Caki2 (cell line): ENCODE data around the gene ABHD2. TPM values are rescaled to one million over a fixed set of nuclear protein-coding genes. Genes with fewer than 3 reads are reported as not detected.
"Not testable (repeated sequence)": the region's sequence is repeated elsewhere in the genome, so short reads cannot be mapped to it uniquely, and the experiment has no call there.

Experiments used
- DNase-seq: peaks from one replicate; pipeline ENCODE4 v3.0.0-alpha.2; 2015; ENCODE audit warnings: low read depth
- in situ Hi-C: cut with HindIII; loops from 2 replicates; pipeline ENCODE4 v1.10.0; 2016; ENCODE audit warnings: low sequenced_read_pairs, low pct_unique_long_range_greater_than_20kb, mixed read lengths
- total RNA-seq: library from RNA; depleted of rRNA; stranded (reverse); fragments of >200 nt; shearing (Covaris generic); gene quantifications from 2 replicates; pipeline ENCODE4 v1.2.3, GENCODE V29; 2014; ENCODE audit warnings: low replicate concordance

The ABHD2 gene
- total RNA-seq, 1 experiment from 2014 or later = 14.9 TPM

DNA sequence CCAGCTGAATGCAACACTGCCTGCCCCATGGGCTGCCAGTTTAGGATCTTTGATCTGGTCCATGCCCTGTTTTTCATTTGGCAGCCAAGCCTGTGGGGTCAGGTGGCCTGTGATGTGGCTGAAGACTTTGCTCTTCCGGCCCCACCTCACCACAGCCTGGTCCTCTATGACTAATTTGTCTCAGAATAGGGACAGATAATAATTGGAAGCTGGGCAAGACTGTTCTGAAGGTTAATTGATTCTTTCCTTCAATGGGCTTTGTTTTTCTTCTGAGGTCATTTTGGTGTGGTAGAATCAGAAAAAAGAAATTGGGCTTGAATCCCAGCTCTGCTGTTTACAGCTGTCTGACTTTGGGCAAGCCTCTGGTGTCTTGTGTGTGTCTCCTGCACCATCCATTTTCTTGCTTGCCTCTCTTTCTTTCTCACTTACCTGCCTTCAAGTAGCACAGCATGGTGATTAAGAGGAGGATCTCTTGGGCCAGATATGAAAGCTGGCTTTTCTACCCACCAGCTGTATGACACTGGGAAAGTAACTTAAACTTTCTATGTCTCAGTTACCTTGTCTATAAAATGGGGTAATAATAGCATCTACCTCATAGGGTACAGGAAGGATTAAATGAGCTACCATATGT, 24.2 kb downstream of the ABHD2 start:
- peak; percentile 52 for DNase-seq
- in situ Hi-C loops = no loop called here

DNA sequence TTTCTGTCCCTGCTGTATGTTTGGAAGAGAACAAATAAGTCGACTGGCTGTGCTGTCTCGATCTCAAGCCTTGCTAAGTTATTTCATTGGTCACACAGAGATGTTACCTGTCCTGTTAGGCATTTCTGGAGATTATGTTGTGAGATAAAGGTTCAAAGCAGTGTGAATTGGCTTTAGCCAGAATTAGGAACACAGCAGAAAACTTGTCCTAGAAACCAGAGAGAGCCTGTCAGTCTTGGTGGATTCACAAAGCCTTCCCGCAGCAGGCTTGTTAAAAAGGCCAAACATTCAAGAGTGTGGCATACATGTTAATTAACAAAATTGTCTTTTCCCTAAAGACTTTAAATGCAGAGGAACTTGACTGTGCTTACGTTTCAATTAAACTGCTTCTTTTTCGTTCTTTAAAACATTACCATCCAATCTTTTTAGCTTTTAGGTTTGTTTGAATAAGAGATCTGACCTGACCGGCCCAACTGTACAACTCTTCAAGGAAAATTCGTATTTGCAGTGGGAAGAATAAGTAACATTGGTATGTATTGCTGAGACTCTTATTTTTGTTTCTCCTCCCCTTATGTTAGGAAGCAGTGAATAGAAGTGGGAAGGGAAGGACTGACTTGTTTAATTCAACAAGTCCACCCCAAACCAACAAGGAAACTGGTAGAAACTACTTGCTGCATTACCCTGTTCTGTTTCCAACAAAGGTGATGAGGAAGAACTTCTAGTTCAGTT, 25.2 kb downstream of the ABHD2 start:
- no peak for DNase-seq
- in situ Hi-C loops = no loop called here

DNA sequence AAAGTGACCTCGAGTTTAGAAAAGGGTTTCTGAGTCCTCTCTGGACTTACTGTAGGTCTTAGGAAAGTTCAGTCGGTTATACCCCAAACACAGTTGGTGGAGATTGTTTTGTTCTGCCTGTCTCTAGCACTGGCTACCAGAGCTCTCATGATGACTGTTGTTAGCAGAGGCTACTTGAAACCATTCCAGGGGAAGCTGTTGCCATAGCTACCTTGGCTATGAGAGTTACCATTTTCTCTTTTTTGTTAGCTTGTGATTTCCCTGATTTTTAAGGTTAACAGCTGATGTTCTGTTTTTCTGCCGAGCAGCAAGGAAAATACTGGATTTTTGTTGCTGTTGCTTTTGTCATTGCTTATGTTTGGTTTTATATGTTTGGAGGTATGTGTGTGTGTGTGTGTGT, 26.7 kb downstream of the ABHD2 start:
- in situ Hi-C loops = no loop called here
- DNase-seq = no peak

DNA sequence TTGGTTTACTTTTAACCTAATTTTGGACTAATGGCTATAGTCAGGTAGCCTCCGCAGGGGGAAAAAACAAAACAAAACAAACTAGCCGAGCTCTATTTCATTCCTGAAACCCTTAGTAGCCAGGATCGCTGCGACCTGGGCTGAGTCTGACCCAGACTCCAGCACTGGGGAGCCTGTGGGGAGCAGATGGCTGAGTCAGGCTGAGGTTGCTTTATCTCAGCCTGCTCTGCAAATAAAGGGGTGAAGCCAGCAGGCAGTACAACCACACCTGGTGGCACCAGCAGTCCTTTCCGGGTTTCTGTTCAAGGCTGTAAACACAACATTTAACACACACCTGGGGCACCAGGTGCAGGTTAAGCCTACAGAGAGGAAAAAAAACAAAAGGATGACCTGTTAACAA, 27.3 kb downstream of the ABHD2 start:
- in situ Hi-C loops = no loop called here
- DNase-seq = no peak

DNA sequence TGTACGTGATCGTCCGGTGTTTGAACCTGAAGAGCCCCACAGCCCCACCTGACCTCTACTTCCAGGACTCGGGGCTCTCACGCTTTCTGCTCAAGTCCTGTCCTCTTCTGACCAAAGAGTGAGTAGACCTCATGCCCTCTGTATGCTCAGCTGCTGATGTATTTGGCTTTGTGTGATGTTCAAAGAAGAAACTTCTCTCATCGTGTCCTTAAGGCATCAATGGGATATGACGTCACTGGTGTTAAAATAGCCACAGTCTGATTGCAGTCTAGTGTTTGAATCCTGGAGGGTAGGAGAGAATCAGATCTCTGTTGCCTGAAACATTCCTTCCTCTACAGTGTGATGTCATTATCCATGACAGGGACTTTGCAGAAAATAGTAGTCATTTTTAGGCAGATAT, 28.1 kb downstream of the ABHD2 start:
- DNase-seq = no peak
- in situ Hi-C loops = no loop called here

DNA sequence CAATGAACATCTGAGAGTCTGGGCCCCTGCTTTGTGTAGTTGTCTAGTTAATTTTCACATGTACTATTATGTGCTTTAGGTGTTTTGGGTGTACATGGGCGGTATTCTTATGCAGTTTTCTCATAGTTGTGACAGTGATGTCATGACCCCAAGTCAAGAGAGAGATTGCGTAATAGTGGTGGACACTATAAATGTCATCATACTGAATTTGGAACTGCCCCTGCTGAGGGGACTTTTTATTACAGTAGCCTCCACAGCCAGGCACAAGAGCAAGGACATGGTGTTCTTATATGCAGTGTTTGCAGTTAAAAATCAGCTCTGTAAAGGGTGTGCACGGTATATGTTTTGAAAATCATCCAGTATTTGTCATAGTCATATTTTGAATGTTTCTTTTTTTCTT, 29.5 kb downstream of the ABHD2 start:
- in situ Hi-C loops = no loop called here

DNA sequence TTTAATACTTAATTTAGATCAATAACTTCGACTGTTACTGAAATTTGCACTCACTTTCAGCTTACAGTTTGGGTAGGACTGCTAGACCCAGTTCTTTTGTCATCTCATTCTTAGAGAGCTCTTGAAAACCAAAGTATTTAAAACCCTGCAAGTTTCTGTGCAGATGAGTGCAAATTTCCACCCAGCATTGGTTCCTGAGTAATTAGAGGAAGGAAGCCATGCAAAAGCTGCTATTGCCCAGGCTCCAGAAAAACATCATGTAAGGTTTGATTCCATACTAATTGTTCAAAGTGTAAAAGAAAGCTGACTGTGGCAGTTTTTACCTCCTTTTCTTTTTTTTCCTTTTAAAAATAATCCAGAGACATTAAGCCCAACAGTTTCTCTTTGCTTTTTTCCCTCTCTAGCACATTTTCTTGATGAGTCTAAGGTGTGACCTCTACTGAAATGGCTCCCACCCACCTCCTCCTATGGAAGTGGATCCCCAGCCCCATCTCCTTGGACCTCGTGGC, 30.3 kb downstream of the ABHD2 start:
- in situ Hi-C loops = no loop called here
- DNase-seq = no peak

More for the DNA sequence above, 29.5 kb downstream of the ABHD2 start:
- DNase-seq = no peak

DNA sequence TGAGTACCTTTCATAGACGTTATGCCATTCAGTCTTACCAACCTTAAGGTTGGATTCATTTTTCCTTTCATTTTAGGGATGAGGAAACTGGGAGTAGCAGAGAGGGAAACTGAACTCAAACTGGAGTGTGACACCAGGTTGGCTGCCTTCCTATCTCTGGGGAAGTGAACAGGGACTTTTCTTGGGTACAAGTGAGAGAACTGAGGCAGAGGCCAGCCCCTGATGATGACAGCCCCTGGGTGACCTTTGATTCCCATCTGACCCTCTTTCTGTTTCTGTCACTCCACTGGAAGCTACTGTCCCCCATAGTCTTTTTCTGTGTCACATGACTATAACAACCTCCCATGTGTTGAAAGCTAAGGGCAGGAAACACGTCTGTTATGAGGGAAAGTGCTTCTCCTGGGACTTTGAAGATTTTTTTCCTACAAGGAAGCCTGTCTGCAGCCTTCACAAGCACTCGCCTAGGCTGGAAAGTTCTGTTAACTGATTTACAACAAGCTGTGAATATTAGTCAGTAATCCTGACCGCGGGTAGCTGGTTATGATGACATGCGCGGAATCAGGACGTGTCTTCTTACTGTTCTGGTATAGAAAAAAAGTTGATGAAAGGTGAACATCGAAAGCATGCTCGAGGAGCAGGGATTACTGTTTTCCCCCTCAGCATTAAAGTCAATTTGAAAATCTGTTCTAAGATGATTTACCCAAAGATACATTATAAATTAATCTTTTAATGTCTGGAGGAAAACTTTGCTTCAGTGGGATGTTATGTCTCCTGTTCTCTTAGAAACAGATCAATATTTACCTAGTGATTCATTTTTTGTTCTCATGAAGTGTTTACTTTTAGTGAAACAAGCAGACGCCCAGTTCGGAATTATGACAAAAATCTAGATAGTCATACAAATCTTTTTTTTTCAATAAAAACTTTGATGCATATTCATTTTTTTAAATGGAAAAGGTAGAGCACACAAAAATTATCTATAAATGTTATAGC, 31.5 kb downstream of the ABHD2 start:
- DNase-seq = peak; percentile 31
- in situ Hi-C loops = no loop called here

DNA sequence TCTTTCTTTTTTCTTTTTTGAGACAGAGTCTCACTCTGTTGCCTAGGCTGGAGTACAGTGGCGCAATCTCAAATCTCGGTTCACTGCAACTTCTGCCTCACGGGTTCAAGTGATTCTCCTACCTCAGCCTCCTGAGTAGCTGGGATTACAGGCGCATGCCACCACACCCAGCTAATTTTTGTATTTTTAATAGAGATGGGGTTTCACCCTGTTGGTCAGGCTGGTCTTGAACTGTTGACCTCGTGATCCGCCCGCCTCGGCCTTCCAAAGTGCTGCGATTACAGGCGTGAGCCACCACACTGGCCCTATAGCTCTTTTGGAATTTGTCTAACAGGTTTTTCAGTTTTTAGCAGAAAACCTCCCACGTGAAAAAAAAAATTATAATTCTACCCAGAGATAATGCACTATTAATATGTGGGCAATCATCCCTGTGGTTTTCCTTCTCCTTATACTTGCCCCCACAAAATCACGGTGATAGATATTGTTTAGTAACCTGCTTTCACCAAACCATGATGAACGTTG, 32.3 kb downstream of the ABHD2 start:
- DNase-seq, in situ Hi-C loops: not testable (repeated sequence)

DNA sequence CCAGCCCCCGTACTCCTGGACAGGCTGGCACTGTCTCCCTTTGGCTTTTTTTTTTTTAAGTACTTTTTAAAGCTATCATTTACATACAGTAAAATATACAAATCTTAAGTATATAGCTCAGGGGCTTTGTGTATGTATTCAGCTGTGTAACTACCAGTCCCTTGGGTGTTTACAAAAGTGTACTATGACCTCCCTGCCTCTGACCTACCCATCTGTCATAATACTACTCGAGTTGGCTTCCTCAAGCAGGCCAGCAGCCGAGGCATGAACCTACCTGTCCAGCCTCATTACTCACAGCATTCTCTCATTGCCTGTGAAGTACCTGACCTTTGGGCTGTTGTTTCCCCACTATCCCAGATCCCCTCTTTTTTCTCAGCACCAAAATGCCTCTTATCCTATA, 33.2 kb downstream of the ABHD2 start:
- in situ Hi-C loops = no loop called here
- DNase-seq = no peak

DNA sequence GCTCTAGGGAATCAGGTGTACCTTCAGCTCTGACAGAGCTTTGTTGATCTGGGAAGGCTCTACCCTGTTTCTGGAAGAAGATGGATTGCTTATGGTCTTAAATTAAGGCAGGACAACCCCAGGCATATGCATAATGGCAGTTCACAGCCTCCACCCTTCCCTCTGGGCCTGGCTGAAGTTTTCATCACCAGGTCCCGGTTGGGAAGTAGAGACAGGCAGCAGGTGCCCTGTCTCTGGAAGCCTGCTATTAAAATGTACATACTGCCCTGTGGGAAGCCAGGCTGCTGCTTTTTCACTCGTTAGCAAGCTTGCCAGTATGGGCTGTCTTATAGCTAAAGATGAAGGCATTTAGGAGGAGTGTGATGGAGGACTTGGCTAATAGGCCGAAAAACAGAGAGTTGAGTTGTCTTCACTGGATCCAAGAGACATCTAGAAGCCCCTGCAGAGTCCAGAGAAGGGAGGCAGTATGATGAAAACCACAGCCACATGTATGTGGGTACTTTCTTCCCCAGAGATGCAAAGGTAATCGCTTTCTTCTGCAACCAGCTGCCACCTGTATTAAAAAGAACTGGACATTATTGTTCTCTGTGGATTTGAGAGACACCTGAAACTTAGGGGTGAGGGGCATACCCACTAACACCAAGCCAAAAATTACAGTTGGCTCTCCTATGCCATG, 34.4 kb downstream of the ABHD2 start:
- DNase-seq = no peak
- in situ Hi-C loops = no loop called here

DNA sequence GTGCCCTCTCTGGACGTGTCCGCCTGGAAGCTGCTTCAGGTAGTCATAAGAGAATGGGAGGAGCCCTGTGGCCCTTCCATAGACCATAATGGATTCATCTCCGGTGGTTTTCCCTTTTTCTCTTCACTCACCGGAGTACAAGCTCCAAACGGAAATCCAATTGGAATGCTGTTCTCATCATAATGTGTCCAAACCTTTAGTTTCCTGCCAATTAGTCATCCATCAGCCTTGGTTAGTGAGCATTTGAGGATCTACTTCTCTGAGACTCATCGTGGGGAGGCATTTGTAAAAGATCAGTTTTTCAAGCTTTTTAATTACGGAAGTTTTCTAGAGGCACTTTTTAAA, 34.9 kb downstream of the ABHD2 start:
- no peak for DNase-seq
- in situ Hi-C loops = no loop called here

DNA sequence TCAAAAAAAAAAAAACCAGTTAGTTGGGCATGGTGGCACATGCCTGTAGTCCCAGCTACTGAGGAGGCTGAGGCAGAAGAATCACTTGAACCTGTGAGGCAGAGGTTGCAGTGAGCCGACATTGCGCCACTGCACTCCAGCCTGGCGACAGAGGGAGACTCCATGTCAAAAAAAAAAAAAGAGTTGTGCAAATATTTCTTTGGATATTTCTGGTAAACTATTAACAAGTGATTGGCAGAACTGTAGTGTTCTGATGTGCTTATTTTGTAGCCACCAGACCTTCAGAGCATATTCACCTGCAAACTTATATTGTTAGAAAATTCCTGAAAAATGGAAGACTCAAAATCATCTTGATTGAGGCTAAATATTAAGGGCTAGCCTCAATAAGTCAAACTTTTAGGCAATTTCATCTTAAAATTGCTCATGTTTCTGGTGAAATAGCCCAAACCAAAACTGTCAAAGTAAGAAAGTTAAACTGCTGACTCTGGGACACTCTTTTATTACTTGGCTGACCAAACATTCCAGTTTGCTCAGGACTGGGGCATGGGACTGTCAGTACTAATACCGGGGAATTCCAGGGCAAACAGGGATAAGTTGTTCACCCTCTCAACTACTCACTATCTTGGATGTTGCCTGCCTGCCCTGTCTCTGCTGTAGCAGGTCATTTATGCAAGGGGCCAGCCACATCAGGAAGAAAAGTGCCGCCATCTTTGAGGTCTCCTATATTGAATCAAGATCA, 37.0 kb downstream of the ABHD2 start:
- DNase-seq = no peak
- in situ Hi-C loops = no loop called here

DNA sequence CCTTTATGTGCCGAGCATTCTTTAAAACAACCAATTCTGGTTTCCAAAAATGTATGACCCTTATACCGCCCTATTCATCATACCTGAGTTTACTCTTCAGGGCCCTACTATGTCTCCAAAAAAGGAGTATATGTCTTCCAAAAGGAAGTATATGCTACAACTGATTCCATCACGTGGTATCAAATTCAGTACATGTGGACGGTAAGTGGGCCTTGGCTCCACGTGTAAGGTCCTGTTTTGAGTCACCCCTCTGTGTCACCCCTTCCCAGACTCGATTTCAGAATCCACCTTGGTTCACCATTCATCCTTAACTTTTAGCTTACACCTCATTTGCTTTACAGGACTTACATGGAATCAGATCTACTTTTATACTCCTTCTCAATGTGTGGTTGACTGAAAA, 37.8 kb downstream of the ABHD2 start:
- no peak for DNase-seq
- in situ Hi-C loops = no loop called here

DNA sequence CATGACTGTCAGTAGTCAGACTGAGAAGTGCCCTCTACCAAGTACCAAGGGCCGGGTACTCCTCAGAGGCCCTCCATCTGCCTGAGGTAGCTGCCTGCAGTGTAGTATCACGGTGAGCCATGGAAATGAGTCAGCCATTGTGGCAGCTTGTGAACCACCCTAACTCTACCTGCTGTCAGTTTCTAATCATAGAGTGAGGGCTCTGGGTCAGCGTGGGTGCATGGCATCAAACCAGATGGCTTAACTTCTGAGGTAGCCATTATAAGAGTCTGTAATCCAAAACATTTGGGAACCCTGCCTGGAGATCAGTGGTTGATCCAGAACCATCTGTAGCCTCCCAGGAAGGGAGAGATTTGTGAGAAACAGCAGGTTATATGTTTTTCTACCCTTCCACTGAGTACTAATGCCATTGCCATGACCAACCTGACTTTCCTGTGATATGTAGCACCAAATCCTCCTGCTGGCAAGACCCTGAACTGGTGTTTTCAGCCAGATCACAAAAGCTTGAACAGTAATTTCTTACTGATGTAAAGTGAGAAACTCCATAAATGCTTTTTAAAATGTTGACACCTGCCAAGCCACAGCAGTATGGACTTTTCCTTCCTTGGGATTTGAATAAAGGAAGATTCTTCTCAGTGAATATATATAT, 38.9 kb downstream of the ABHD2 start:
- no peak for DNase-seq
- in situ Hi-C loops = no loop called here

DNA sequence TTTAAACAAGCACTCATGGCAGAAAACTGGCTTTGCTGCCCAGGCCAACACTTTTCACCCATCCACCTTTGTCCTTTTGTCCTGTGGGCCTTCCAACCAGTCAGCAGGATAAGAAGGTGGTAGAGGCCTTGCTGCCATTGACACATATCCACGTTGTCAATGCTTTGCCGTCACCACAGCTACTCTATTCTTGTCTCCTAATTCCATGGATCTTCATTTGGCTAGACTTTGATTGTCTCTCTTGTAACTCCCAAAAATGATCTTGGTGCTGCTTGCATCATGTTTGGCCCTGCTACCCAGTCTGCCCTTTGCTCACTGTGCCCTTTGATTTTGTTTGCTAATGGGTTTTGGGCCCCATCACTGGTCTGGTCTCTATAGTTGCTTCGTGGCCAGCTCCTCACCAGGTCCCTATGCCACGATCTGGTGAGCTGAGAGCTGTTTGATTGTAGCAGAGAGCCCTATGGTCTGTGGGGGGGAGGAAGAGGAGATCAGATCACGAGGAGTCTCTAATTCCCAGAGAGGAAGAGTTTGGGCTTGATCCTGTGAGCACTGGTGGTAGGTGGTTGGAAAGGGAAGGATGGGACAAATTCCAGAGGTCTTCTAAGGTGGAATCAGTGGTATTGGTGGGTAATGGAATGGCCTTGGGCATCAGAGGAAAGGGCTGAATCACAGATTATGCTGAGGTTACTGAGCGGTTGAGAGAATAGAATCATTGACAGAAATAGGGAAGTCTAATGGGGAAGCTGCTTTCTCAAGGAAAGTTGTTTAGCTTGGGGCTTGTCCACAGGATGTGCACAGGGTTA, 40.3 kb downstream of the ABHD2 start:
- in situ Hi-C loops = no loop called here

More for the DNA sequence above, 40.3 kb downstream of the ABHD2 start:
- no peak for DNase-seq
